Peyer's patch (tissue), 4 donors: ENCODE results near the gene RENBP. TPM values are rescaled to one million over a fixed set of nuclear protein-coding genes. Genes with fewer than 3 reads are reported as not detected.
"Not testable (repeated sequence)": the region's sequence is repeated elsewhere in the genome, so short reads cannot be mapped to it uniquely, and the experiment has no call there.

ENCODE experiments used
- DNase-seq, 3 donors: peaks; one replicate each; pipeline ENCODE4 v3.0.0-alpha.2; 2017 to 2019
- H3K27ac ChIP-seq, 4 donors: fragments of 200-600 bp; sonication (generic); one replicate each; pipeline ENCODE4 v1.5.1; 2016 to 2019
- H3K27me3 ChIP-seq, 2 donors: fragments of 200-600 bp; sonication (generic); one replicate each; pipeline ENCODE4 v1.5.1; 2019
- H3K36me3 ChIP-seq, 3 donors: fragments of 200-600 bp; sonication (generic); one replicate each; pipeline ENCODE4 v1.5.1; 2016 to 2019
- H3K4me1 ChIP-seq, 4 donors: fragments of 200-600 bp; sonication (generic); one replicate each; pipeline ENCODE4 v1.5.1; 2016 to 2019
- H3K4me3 ChIP-seq, 4 donors: fragments of 200-600 bp; sonication (generic); 1 replicate in 3 of 4; 2 replicates in 1 of 4; pipeline ENCODE4 v1.5.1; 2016 to 2019; ENCODE audit warnings: mild to moderate bottlenecking in 1 of 4
- H3K9me3 ChIP-seq, 4 donors: fragments of 200-600 bp; sonication (generic); one replicate each; pipeline ENCODE4 v1.5.1; 2016 to 2019; ENCODE audit warnings: mild to moderate bottlenecking in 1 of 4
- POLR2A ChIP-seq, 2 donors: fragments of 450-650 bp; IDR thresholded peaks; one replicate each; pipeline ENCODE4 v1.5.1; 2017; ENCODE audit warnings: antibody characterized with exemption in 2 of 2, mild to moderate bottlenecking in 2 of 2, moderate library complexity in 2 of 2
- total RNA-seq, 4 donors: library from RNA; depleted of rRNA; stranded (reverse); fragments of >200 nt; gene quantifications; one replicate each; pipeline ENCODE4 v1.1.0, GENCODE V29; 2016
- TF ChIP-seq, protein P1 (sequence below), 6 experiments: fragments of 450-650 bp in 4 of 6; fragments of 200-600 bp in 2 of 6; sonication (generic) in 1 of 6; IDR thresholded peaks; one replicate each; pipeline ENCODE4 v1.5.1; 2017 to 2019; ENCODE audit warnings: antibody characterized with exemption in 6 of 6, mild to moderate bottlenecking in 3 of 6, moderate library complexity in 1 of 6

Gene RENBP
- total RNA-seq, 4 donors from 2014 or later = 4.9 to 13.3 (median 9.4) TPM

DNA sequence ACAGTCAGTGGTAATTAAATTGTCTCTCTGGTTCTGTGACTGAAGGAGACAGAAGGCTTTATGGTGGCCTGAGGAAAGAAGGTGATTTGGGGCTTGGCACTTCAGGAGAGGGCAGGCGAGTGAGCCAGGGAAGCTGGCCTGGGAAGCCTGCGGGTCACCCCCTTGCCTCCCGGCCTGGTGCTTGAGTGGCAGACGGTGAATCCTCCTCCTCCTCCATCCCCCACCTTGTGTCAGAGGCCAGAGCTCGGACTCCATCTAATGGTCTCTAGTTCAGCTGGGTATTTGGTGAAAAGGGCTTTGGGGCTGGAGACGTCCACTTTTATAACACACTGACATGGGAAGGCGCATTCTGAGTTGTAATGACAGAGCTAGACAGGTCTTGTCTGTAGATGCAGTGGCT lies 36.8 kb upstream of the RENBP start:
- H3K36me3 ChIP-seq = no peaks in the 10 kb centered on the region
- H3K9me3 ChIP-seq = no peaks in the 10 kb centered on the region
- DNase-seq = no peak
- peak overlapping the region; percentile 40 to 79 (median 68) for H3K27ac ChIP-seq
- H3K27me3 ChIP-seq = no peaks in the 10 kb centered on the region
- peak overlapping the region in 1 of 4 donors; percentile 3 for H3K4me3 ChIP-seq
- peaks cover 0 to 26% (median 4%) of the 10 kb centered on the region in 4 donors for H3K4me1 ChIP-seq
- no peak for TF ChIP-seq POLR2A (IDR thresholded peaks at IDR 0.05)

DNA sequence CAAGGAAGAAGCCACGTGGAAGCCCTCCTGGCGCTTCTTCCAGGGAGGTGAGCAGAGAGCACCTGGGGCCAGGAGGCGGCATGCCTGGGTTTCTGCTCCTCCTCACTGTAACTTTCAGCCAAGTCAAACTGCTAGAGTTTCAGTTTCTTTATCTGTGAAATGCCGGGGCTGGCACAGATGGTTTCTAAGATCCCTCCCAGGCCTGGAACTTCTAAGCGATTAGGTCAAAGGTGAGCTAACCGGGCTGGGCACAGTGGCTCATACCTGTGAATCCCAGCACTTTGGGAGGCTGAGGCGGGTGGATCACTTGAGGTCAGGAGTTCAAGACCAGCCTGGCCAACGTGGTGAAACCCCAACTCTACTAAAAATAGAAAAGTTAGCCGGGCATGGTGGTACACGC lies 36.0 kb upstream of the RENBP start:
- DNase-seq, H3K36me3 ChIP-seq, H3K9me3 ChIP-seq, H3K27me3 ChIP-seq, H3K4me3 ChIP-seq: not testable (repeated sequence)
- Histone ChIP-seq H3K27ac (peak overlapping the region; percentile 40 to 79 (median 68)), H3K4me1 (peaks cover 0 to 26% (median 4%) of the 10 kb centered on the region in 4 donors)

DNA sequence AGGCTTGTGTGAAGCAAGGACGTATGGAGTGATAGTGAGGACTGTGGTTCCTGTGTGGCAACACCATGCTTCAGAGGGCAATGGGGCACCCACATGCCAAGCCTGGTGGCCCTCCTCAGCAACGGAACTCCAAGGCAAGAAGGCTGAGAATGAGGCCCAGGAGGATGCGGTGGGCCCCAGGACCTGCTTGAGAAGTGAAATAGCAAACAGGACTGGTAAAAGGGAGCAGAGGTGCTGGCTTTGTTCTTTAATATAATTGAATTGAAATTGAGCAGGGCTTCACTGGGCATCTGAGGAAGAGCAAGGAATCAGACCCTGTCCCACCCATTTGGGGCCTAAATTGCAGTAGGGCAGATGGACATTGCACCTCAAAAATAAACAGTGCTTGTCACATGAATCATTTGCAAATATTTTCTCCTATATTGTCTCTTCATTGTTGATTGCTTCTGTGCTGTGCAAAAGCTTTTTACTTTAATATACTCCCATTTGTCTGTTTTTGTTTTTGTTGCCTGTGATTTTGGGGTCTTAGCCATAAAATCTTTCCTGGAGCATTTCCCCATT lies 30.4 kb upstream of the RENBP start:
- Histone ChIP-seq H3K27me3 (no peaks in the 10 kb centered on the region), H3K36me3 (no peaks in the 10 kb centered on the region), H3K9me3 (no peaks in the 10 kb centered on the region), H3K27ac (peak overlapping the region; percentile 99 to 100 (median 99)), H3K4me1 (peaks cover 0 to 17% (median 1%) of the 10 kb centered on the region in 4 donors), H3K4me3 (peak overlapping the region in 1 of 4 donors; percentile 79)
- no peak for TF ChIP-seq POLR2A (IDR thresholded peaks at IDR 0.05)
- TF ChIP-seq, protein P1, sequence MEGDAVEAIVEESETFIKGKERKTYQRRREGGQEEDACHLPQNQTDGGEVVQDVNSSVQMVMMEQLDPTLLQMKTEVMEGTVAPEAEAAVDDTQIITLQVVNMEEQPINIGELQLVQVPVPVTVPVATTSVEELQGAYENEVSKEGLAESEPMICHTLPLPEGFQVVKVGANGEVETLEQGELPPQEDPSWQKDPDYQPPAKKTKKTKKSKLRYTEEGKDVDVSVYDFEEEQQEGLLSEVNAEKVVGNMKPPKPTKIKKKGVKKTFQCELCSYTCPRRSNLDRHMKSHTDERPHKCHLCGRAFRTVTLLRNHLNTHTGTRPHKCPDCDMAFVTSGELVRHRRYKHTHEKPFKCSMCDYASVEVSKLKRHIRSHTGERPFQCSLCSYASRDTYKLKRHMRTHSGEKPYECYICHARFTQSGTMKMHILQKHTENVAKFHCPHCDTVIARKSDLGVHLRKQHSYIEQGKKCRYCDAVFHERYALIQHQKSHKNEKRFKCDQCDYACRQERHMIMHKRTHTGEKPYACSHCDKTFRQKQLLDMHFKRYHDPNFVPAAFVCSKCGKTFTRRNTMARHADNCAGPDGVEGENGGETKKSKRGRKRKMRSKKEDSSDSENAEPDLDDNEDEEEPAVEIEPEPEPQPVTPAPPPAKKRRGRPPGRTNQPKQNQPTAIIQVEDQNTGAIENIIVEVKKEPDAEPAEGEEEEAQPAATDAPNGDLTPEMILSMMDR (IDR thresholded peaks at IDR 0.05) = no peak
- no peak for DNase-seq

DNA sequence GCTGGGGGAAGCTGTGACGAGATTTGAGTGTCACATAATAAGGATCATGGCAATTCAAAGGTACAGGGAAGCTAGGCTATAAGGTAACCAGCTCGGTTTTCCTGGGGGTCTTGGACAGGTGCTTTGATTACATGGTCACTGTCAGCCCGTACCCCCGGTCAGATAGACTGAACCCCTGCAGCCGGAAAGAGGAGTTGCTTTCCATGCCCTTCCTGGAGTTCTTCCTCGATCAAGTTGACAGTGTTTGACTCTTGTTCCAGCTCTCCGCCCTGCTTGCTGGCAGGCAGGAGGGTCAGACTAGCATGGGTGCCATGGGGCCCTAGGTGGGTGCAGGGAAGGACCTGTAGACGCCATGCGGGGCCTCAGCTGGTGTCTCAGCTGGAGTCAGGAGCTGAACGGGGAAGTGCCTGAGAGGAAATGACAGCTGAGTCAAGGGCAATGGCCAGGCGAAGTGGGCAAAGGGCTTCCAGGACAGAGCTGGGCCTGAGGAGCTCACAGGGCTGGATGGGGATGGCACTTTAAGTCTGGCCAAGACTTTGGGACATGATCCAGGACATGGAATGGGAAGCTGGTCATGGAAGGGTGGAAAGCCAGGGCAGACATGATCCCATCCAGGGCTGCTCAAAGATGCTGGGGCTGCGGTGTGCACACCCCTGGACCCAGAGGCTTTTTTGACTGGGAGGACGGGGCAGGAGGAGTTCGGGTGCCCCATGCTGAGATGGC lies 29.7 kb upstream of the RENBP start:
- H3K27ac ChIP-seq = peak overlapping the region; percentile 99 to 100 (median 99)
- no peaks in the 10 kb centered on the region for H3K27me3 ChIP-seq
- no peaks in the 10 kb centered on the region for H3K36me3 ChIP-seq
- H3K4me1 ChIP-seq = peaks cover 0 to 22% (median 5%) of the 10 kb centered on the region in 4 donors
- peak overlapping the region in 2 of 4 donors; percentile 70 to 79 for H3K4me3 ChIP-seq
- peak in 2 of 3 donors; percentile 63 to 73 for DNase-seq
- TF ChIP-seq, protein P1 (IDR thresholded peaks at IDR 0.05) = no peak
- TF ChIP-seq POLR2A (IDR thresholded peaks at IDR 0.05) = peak in 1 of 2 donors; percentile 24
- no peaks in the 10 kb centered on the region for H3K9me3 ChIP-seq

DNA sequence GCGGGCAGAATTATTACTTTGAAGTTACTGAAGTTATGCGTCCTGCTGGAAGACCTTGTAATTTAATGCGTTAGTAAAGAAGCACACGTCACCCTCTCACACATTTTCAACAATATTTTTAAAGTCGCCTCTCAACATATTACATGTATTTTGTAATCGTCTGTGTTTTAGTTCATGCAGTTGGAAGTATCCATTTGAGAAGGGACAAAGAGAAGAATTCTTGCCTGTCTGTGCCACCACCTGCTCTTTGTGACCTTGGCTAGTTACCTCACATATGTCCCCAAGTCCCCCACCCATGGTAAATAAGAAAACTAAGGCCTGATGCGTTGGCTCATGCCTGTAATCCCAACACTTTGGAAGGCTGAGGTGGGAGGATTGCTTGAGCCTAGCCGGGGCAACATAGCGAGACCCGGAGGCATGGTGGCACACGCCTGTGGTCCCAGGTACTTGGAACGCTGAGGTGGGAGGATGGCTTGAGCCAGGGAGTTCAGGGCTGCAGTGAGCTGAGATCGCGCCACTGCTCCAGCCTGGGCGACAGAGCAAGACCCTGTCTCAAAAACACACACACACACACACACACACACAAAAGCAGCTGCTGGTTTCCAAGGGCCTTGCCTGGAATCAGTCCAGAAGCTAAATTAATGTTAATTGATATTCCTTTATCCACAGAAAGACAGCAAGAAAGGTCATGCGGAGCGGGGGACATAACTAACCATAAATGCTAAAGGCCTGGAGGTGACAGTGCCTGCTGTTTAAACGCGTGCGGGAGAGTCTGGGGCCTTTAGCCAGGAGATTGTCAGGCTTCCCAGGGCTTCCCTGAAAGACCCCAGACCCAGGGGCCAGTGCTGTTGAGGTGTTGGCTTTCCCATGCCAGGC lies 28.9 kb upstream of the RENBP start:
- H3K9me3 ChIP-seq = no peaks in the 10 kb centered on the region
- H3K27ac ChIP-seq = peak overlapping the region; percentile 99 to 100 (median 99)
- H3K4me3 ChIP-seq = peak overlapping the region; percentile 70 to 85 (median 79)
- no peaks in the 10 kb centered on the region for H3K36me3 ChIP-seq
- TF ChIP-seq POLR2A (IDR thresholded peaks at IDR 0.05) = no peak
- TF ChIP-seq, protein P1 (IDR thresholded peaks at IDR 0.05) = peak in 1 of 6 experiments; percentile 11
- peaks cover 0 to 30% (median 6%) of the 10 kb centered on the region in 4 donors for H3K4me1 ChIP-seq
- H3K27me3 ChIP-seq = no peaks in the 10 kb centered on the region
- no peak for DNase-seq

DNA sequence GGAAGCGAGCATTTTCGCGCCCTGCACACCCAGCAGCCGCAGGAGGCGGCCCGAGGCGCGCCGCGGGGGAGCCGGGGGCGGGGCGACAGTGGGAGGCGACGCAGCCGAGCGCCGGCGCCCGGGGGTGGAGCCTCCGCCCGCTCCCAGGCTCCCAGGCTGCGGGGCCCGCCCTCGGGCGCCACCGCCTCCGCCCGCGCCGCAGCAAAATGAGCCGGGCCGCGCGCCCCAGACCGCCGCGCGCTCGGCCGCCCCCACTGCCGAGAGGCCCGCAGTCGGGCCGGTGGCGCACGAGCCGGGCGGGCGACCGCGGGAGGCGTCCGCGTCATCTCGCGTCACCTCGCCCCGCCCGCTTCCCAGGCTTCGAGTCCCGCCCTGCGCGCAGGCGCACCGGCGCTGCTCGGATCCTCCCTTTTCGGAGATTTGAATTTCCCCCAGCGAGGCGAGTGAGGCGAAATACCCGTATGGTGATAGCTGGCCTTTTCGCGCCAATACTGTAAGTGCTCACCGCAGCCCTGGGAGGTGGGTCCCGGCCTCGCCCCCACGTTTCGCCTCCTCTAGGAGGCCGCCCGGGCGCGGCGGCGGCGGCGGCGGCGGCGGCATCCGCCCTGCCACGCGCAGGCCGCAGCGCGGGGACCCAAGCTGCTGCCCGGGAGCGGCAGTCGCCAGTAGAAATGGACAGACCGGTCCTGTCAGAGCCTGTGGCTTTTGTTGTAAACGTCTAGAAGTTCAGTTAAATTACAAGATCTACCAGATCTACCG lies 28.1 kb upstream of the RENBP start, which contains the start of gene TMEM187:
TSS of gene TMEM187 (plus strand) at position 387 of the 759 bp plus-strand sequence. CDS start 9,309 bp downstream, outside the sequence.
- peak; percentile 47 to 54 for TF ChIP-seq POLR2A (IDR thresholded peaks at IDR 0.05)
- TF ChIP-seq, protein P1 (IDR thresholded peaks at IDR 0.05) = no peak
- Histone ChIP-seq H3K4me1 (peaks cover 0 to 39% (median 9%) of the 10 kb centered on the region in 4 donors), H3K27ac (peak within 1 kb of the TSS; percentile 99 to 100 (median 99)), H3K4me3 (peak within 1 kb of the TSS; percentile 70 to 85 (median 79)), H3K9me3 (no peaks in the 10 kb centered on the region), H3K36me3 (no peaks in the 10 kb centered on the region), H3K27me3 (no peaks in the 10 kb centered on the region)
- peak; percentile 84 to 94 (median 86) for DNase-seq
